OCI-LY1 (cell line): ENCODE measurements around the gene ERN1.

Experiments used
- CTCF ChIP-seq: fragments of 200-600 bp; sonication (generic), shearing (Covaris generic); IDR thresholded peaks from 2 replicates; pipeline ENCODE4 v1.5.1; 2017; ENCODE audit warnings: mild to moderate bottlenecking, antibody characterized with exemption, low read length, moderate library complexity, mixed read lengths
- EZH2 ChIP-seq: fragments of 200-600 bp; sonication (generic), shearing (Covaris generic); IDR thresholded peaks from 2 replicates; pipeline ENCODE4 v1.8.0; 2017; ENCODE audit warnings: borderline replicate concordance, mixed run types, mild to moderate bottlenecking, antibody characterized with exemption, low read length, moderate library complexity, mixed read lengths

- TF ChIP-seq CTCF: no peak
- no peak for TF ChIP-seq EZH2
Observed at GRCh38 chr17:64161380-64162176, 31.6 kb upstream of the ERN1 start.
